ENCODE results near the gene KCNJ9.

DNA sequence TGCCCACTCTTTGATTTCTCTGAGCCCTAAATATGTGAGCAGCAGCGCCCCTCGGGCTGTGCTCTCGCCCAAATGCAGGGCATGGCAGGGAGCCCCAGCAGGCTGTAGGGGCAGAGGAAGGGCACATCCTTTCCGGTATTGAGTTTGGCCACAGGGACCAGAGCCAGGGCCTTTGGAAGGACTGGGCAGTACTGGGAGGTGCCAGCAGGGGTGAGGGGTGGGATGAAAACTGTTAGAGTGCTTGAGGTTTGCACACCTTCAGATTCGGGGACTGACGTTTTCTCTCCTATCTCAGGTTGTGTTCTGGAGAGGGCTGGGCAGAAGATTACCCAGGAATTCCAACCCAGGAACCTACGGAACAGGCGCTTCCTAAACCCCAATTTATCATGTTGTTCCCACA, 32.1 kb downstream of the KCNJ9 start:
- TF ChIP-seq MLX (CRISPR knock-in tag; IDR thresholded peaks at IDR 0.05): no peak
- no peak for TF ChIP-seq ZBTB49 (CRISPR knock-in tag; IDR thresholded peaks at IDR 0.05; ENCODE audit: borderline replicate concordance)
- no peak for TF ChIP-seq ZNF644 (CRISPR knock-in tag; IDR thresholded peaks at IDR 0.05; ENCODE audit: low read depth)
- TF ChIP-seq CTCF (CRISPR knock-in tag; IDR thresholded peaks at IDR 0.05): no peak
